Gastroesophageal sphincter (tissue), 3 donors: ENCODE measurements around the gene CILP.

Experiments
- CTCF ChIP-seq, 4 experiments: fragments of 200-600 bp in 2 of 4; fragments of 450-650 bp in 2 of 4; sonication (generic) in 1 of 4; IDR thresholded peaks; one replicate each; pipeline ENCODE4 v1.5.1; 2017 to 2019; ENCODE audit warnings: antibody characterized with exemption in 4 of 4, mild to moderate bottlenecking in 2 of 4, moderate library complexity in 2 of 4
- EP300 ChIP-seq: sonication (generic); formaldehyde crosslinking; IDR thresholded peaks from one replicate; pipeline ENCODE4 v1.6.1; 2017; ENCODE audit warnings: antibody characterized with exemption, mild to moderate bottlenecking
- POLR2A ChIP-seq, 2 donors: fragments of 450-650 bp; IDR thresholded peaks; one replicate each; pipeline ENCODE4 v1.6.1; 2017; ENCODE audit warnings: antibody characterized with exemption in 2 of 2, mild to moderate bottlenecking in 2 of 2, moderate library complexity in 1 of 2
- POLR2AphosphoS5 ChIP-seq: sonication (generic); formaldehyde crosslinking; IDR thresholded peaks from one replicate; pipeline ENCODE4 v1.6.1; 2017; ENCODE audit warnings: antibody characterized with exemption

GRCh38 chr15:65204236-65204930, 6.9 kb downstream of the CILP start:
- TF ChIP-seq CTCF (IDR thresholded peaks at IDR 0.05) (no peak), EP300 (no peak), POLR2AphosphoS5 (no peak), POLR2A (IDR thresholded peaks at IDR 0.05) (no peak)
